ENCODE measurements around the gene CELF5.

The CELF5 gene

GRCh38 chr19:3192228-3192635, 32.2 kb upstream of the CELF5 start:
- Histone ChIP-seq H3K9ac (no peak overlapping the region), H3K36me3 (ENCODE audit: control insufficient read depth, insufficient read depth, low read length) (no peaks in the 10 kb centered on the region), H2AFZ (no peak overlapping the region), H3K27me3 (ENCODE audit: control insufficient read depth, insufficient read depth, low read length) (no peaks in the 10 kb centered on the region), H3K4me2 (ENCODE audit: low read length) (no peak overlapping the region), H3K4me1 (peaks cover 3% of the 10 kb centered on the region), H3K79me2 (peaks cover 33% of the 10 kb centered on the region), H3K9me3 (ENCODE audit: control insufficient read depth, low read length) (no peaks in the 10 kb centered on the region), H3K27ac (no peak overlapping the region), H3K4me3 (ENCODE audit: low read depth, low read length) (no peak overlapping the region)
- TF ChIP-seq CTCF (IDR thresholded peaks at IDR 0.05) = no peak

- Histone ChIP-seq H3K9me3 (ENCODE audit: control insufficient read depth, low read length) (no peaks in the 10 kb centered on the region), H3K4me1 (no peaks in the 10 kb centered on the region), H3K79me2 (peaks cover 29% of the 10 kb centered on the region), H3K36me3 (ENCODE audit: control insufficient read depth, insufficient read depth, low read length) (no peaks in the 10 kb centered on the region), H2AFZ (no peak overlapping the region), H3K4me2 (ENCODE audit: low read length) (no peak overlapping the region), H3K27me3 (ENCODE audit: control insufficient read depth, insufficient read depth, low read length) (no peaks in the 10 kb centered on the region), H3K4me3 (ENCODE audit: low read depth, low read length) (no peak overlapping the region), H3K9ac (no peak overlapping the region), H3K27ac (no peak overlapping the region)
- TF ChIP-seq CTCF (IDR thresholded peaks at IDR 0.05) = no peak
Observed at GRCh38 chr19:3192684-3193083, 31.8 kb upstream of the CELF5 start.

DNA sequence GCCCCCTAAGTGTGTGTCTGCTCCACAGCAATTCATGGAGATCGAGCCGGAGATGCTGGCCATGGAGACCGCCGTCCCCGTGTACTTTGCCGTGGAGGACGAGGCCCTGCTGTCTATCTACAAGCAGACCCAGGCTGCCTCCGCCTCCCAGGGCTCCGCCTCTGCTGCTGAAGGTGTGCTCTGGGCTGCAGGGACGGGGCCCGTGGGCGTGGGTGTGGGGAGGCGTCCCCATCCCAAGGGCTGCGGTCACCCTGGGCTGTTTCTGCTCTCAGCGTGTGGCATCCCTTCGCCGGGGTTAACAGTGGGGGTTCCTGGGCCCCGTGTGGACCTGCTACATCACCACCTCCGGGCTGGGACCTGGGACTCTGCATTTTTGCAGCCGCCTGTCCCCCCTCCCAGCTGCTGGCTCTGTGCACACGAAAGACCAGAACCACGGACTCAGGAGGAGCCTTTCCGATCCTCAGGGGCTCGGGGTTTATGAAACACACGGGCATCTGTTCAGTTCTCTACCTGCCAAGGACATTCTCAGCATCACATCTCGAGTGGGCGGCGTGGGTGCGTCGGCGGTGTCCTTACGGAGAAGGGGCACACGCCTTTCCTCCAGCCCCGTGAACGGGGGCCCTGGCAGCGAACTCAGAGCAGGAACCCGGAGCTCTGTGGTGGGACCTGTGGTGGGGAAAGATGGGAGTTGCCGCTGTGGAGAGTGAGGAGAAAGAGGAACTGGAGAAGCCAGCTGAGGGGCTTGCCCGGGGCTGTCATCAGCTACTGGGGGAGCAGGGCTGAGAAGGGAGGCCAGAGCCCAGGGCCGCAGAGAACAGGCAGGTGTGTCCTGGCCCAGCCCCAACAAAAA, 31.0 kb upstream of the CELF5 start:
- no peaks in the 10 kb centered on the region for H3K9me3 ChIP-seq (ENCODE audit: control insufficient read depth, low read length)
- no peak overlapping the region for H3K4me2 ChIP-seq (ENCODE audit: low read length)
- no peaks in the 10 kb centered on the region for H3K4me1 ChIP-seq
- H3K9ac ChIP-seq = no peak overlapping the region
- no peaks in the 10 kb centered on the region for H3K27me3 ChIP-seq (ENCODE audit: control insufficient read depth, insufficient read depth, low read length)
- no peak overlapping the region for H3K4me3 ChIP-seq (ENCODE audit: low read depth, low read length)
- TF ChIP-seq CTCF (IDR thresholded peaks at IDR 0.05) = no peak
- no peaks in the 10 kb centered on the region for H3K36me3 ChIP-seq (ENCODE audit: control insufficient read depth, insufficient read depth, low read length)
- H3K79me2 ChIP-seq = peaks cover 21% of the 10 kb centered on the region
- no peak overlapping the region for H2AFZ ChIP-seq
- H3K27ac ChIP-seq = no peak overlapping the region

- H3K36me3 ChIP-seq (ENCODE audit: control insufficient read depth, insufficient read depth, low read length) = no peaks in the 10 kb centered on the region
- H3K9ac ChIP-seq = no peak overlapping the region
- H3K9me3 ChIP-seq (ENCODE audit: control insufficient read depth, low read length) = no peaks in the 10 kb centered on the region
- H2AFZ ChIP-seq = no peak overlapping the region
- H3K27me3 ChIP-seq (ENCODE audit: control insufficient read depth, insufficient read depth, low read length) = no peaks in the 10 kb centered on the region
- H3K4me3 ChIP-seq (ENCODE audit: low read depth, low read length) = no peak overlapping the region
- H3K4me1 ChIP-seq = no peaks in the 10 kb centered on the region
- no peak for TF ChIP-seq CTCF (IDR thresholded peaks at IDR 0.05)
- H3K79me2 ChIP-seq = peaks cover 12% of the 10 kb centered on the region
- H3K4me2 ChIP-seq (ENCODE audit: low read length) = no peak overlapping the region
- no peak overlapping the region for H3K27ac ChIP-seq
Observed at GRCh38 chr19:3194106-3195087, 30.1 kb upstream of the CELF5 start.
